Activated T-helper 9 cell treated with anti-CD3 and anti-CD28 coated beads, Interleukin-2, amount 50 U/mL, for 16 hours (primary cell): ENCODE results near the gene HNRNPH2.

ENCODE experiments used
- DNase-seq: peaks from one replicate; pipeline ENCODE4 v3.0.0-alpha.2; 2020; ENCODE audit warnings: low read depth

HNRNPH2 gene

GRCh38 chrX:101407748-101408531 lies at the start of gene HNRNPH2, which contains the start of gene GLA:
Gene HNRNPH2, plus strand, starts transcription at chrX:101408222. Its CDS starts 3,767 bp downstream, at chrX:101411989.
Gene GLA, minus strand, starts transcription at chrX:101407925. Its CDS starts 22 bp downstream, at chrX:101407903.
- DNase-seq, result peak; percentile 74

GRCh38 chrX:101359966-101360365 lies 48.1 kb upstream of the HNRNPH2 start:
- DNase-seq, result no peak

GRCh38 chrX:101360390-101360789 lies 47.6 kb upstream of the HNRNPH2 start:
- DNase-seq, result no peak

- no peak for DNase-seq
Observed at GRCh38 chrX:101362116-101362515, 45.9 kb upstream of the HNRNPH2 start.

- DNase-seq, result no peak
Observed at GRCh38 chrX:101362757-101363156, 45.3 kb upstream of the HNRNPH2 start.

- no peak for DNase-seq
Observed at GRCh38 chrX:101365301-101365795, 42.7 kb upstream of the HNRNPH2 start.

- no peak for DNase-seq
Observed at GRCh38 chrX:101368800-101369199, 39.2 kb upstream of the HNRNPH2 start.

- no peak for DNase-seq
Observed at GRCh38 chrX:101369687-101370086, 38.3 kb upstream of the HNRNPH2 start.

GRCh38 chrX:101370888-101371504 lies 37.0 kb upstream of the HNRNPH2 start:
- no peak for DNase-seq

- DNase-seq, result no peak
Observed at GRCh38 chrX:101377547-101377946, 30.5 kb upstream of the HNRNPH2 start.

GRCh38 chrX:101383679-101384205 lies 24.3 kb upstream of the HNRNPH2 start:
- no peak for DNase-seq

- DNase-seq, result no peak
Observed at GRCh38 chrX:101385026-101385684, 22.9 kb upstream of the HNRNPH2 start.

- DNase-seq, result no peak
Observed at GRCh38 chrX:101385795-101386541, 22.1 kb upstream of the HNRNPH2 start, which contains the start of gene BTK. Gene BTK, minus strand, starts transcription at chrX:101386191. Its CDS starts 10,907 bp downstream, at chrX:101375284.

GRCh38 chrX:101386542-101386885 lies 21.5 kb upstream of the HNRNPH2 start:
- DNase-seq, result no peak

- no peak for DNase-seq
Observed at GRCh38 chrX:101388604-101389003, 19.4 kb upstream of the HNRNPH2 start.

GRCh38 chrX:101390664-101391525 lies 17.1 kb upstream of the HNRNPH2 start, which contains the start of gene RPL36A:
Gene RPL36A, plus strand, starts transcription at chrX:101391011. Its CDS starts 33 bp downstream, at chrX:101391044.
- peak; percentile 71 for DNase-seq

- no peak for DNase-seq
Observed at GRCh38 chrX:101391831-101392230, 16.2 kb upstream of the HNRNPH2 start.

- no peak for DNase-seq
Observed at GRCh38 chrX:101393530-101394305, 14.3 kb upstream of the HNRNPH2 start.

- DNase-seq, result no peak
Observed at GRCh38 chrX:101394372-101394771, 13.7 kb upstream of the HNRNPH2 start.

GRCh38 chrX:101395789-101396188 lies 12.2 kb upstream of the HNRNPH2 start:
- no peak for DNase-seq
